Prostate gland (tissue), 2 donors: Measurements from ENCODE around the gene TAF9. TPM values are rescaled to one million over a fixed set of nuclear protein-coding genes. Genes with fewer than 3 reads are reported as not detected.
"Not testable (repeated sequence)": the region's sequence is repeated elsewhere in the genome, so short reads cannot be mapped to it uniquely, and the experiment has no call there.

Source experiments
- DNase-seq: peaks from one replicate; pipeline ENCODE4 v3.0.0-alpha.2; 2019; ENCODE audit warnings: low spot score
- H3K27ac ChIP-seq, 2 donors: fragments of 200-600 bp; sonication (generic); 2 replicates each; pipeline ENCODE4 v1.5.1; 2017 to 2019
- H3K27me3 ChIP-seq: fragments of 200-600 bp; sonication (generic); replicated peaks from 2 replicates; pipeline ENCODE4 v1.5.1; 2019; ENCODE audit not compliant: insufficient read depth
- H3K36me3 ChIP-seq, 2 donors: fragments of 200-600 bp; sonication (generic); 1 replicate in 1 of 2; 2 replicates in 1 of 2; pipeline versions ENCODE4 v1.5.1 to v1.8.1; 2017 to 2019
- H3K4me1 ChIP-seq: fragments of 200-600 bp; sonication (generic); replicated peaks from 2 replicates; pipeline ENCODE4 v1.5.1; 2019
- H3K4me3 ChIP-seq, 2 donors: fragments of 200-600 bp; sonication (generic); 2 replicates each; pipeline ENCODE4 v1.5.1; 2017 to 2019
- H3K9me3 ChIP-seq: fragments of 200-600 bp; sonication (generic); 2 replicates; pipeline ENCODE4 v1.5.1; 2017
- POLR2A ChIP-seq: fragments of 450-650 bp; IDR thresholded peaks from one replicate; pipeline ENCODE4 v1.6.1; 2016; ENCODE audit warnings: antibody characterized with exemption, mild to moderate bottlenecking
- POLR2AphosphoS5 ChIP-seq: sonication (generic); formaldehyde crosslinking; IDR thresholded peaks from one replicate; pipeline ENCODE4 v1.6.1; 2017; ENCODE audit warnings: antibody characterized with exemption
- WGBS: methylation state at CpG from one replicate; pipeline ENCODE4 v1.1.5; 2018; 5-methylcytosine and 5-hydroxymethylcytosine counted together
- intact Hi-C: fragments of 100-400 bp; cut with DNase I; formaldehyde crosslinking; loops from one replicate; pipeline ENCODE4 v1.14.2; 2022
- total RNA-seq, 2 donors: library from RNA; depleted of rRNA; stranded (reverse); fragments of >200 nt; gene quantifications; one replicate each; pipeline ENCODE4 v1.1.0, GENCODE V29; 2016
- TF ChIP-seq, protein P1 (sequence below), 4 experiments: fragments of 200-600 bp in 2 of 4; fragments of 450-650 bp in 2 of 4; sonication (generic) in 2 of 4; IDR thresholded peaks; 1 replicate in 3 of 4; 2 replicates in 1 of 4; pipeline ENCODE4 v1.5.1; 2016 to 2019; ENCODE audit warnings: antibody characterized with exemption in 4 of 4, mild to moderate bottlenecking in 2 of 4, moderate library complexity in 2 of 4

TAF9 gene
- total RNA-seq, 2 donors from 2014 or later, result 32.2 to 50.1 TPM

DNA sequence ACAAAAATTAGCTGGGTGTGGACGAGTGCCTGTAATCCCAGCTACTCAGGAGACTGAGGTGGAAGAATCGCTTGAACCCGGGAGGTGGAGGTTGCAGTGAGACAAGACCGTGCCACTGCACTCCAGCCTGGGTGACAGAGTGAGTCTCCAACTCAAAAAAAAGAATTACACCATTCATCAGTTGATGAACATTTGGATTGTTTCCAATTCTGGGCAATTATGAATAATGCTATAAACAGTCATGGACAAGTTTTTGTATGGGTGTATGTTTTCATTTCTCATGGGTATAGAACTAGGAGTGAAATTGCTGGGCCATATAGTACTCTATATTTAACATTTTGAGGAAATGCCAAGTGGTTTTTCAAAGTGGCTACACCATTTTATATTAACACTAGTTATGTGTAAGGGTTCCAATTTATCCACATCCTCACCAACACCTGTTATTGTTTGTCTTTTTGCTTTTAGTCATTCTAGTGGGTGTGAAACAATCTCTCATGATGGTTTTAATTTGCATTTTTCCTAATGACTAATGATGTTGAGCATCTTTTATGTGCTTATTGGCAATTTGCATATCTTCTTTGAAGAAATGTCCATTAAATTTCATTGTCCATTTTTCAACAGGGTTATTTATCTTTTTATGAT is 27.7 kb downstream of the TAF9 start:
- Histone ChIP-seq H3K9me3 (no peaks in the 10 kb centered on the region), H3K36me3 (no peaks in the 10 kb centered on the region), H3K27me3 (no peaks in the 10 kb centered on the region), H3K4me3 (no peak overlapping the region), H3K4me1 (no peaks in the 10 kb centered on the region), H3K27ac (no peak overlapping the region)
- TF ChIP-seq POLR2A, result no peak
- no peak for TF ChIP-seq POLR2AphosphoS5
- TF ChIP-seq, protein P1, sequence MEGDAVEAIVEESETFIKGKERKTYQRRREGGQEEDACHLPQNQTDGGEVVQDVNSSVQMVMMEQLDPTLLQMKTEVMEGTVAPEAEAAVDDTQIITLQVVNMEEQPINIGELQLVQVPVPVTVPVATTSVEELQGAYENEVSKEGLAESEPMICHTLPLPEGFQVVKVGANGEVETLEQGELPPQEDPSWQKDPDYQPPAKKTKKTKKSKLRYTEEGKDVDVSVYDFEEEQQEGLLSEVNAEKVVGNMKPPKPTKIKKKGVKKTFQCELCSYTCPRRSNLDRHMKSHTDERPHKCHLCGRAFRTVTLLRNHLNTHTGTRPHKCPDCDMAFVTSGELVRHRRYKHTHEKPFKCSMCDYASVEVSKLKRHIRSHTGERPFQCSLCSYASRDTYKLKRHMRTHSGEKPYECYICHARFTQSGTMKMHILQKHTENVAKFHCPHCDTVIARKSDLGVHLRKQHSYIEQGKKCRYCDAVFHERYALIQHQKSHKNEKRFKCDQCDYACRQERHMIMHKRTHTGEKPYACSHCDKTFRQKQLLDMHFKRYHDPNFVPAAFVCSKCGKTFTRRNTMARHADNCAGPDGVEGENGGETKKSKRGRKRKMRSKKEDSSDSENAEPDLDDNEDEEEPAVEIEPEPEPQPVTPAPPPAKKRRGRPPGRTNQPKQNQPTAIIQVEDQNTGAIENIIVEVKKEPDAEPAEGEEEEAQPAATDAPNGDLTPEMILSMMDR (IDR thresholded peaks at IDR 0.05), result no peak
- WGBS, result 88% methylated on average over 4 of the region's 4 CpGs
- intact Hi-C loops, result no loop called here
- DNase-seq, result no peak

DNA sequence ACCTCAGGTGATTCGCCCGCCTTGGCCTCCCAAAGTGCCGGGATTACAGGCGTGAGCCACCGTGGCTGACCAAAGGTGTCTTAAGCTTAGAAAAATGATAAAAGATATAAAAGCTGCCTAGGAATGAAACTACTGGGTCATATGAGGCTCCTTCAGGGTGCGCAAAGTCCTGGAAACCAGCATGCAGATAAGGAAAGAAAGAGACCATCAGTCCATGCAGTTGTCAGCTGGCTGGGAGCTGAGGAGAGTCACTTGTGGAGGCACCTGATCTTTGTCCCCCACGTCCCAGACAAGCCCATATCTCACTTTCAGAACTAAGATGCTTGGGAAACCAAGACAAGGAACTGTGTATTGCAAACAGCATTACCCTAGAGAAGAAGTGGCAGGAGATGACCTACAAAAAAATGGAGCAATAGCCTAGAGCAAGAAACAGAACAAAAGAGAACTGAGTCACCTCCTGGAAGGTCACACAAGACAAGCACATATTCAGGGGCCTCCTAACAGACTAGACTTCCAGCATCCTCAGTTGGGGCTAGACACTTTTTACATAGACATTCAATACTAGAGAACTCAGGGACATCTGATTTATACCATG is 33.9 kb downstream of the TAF9 start:
- H3K36me3 ChIP-seq, result no peaks in the 10 kb centered on the region
- no peak for TF ChIP-seq POLR2AphosphoS5
- no peak for TF ChIP-seq POLR2A
- TF ChIP-seq, protein P1 (IDR thresholded peaks at IDR 0.05), result no peak
- intact Hi-C loops, result no loop called here

GRCh38 chr5:69334793-69335268 is 34.5 kb downstream of the TAF9 start:
- no peaks in the 10 kb centered on the region for H3K27me3 ChIP-seq
- DNase-seq, result peak; percentile 85
- no peak overlapping the region for H3K4me3 ChIP-seq
- H3K36me3 ChIP-seq, result no peaks in the 10 kb centered on the region
- intact Hi-C loops, result loop anchor here (5.0 kb wide), 2 partner anchors 103 to 243 kb away; partner anchors contain the start of genes CDK7 and SLC30A5
- H3K27ac ChIP-seq, result peak overlapping the region; percentile 51 to 52
- 11% methylated on average over 18 of the region's 18 CpGs for WGBS
- TF ChIP-seq, protein P1 (IDR thresholded peaks at IDR 0.05), result peak; percentile 47 to 82 (median 76)
- TF ChIP-seq POLR2A (no peak), POLR2AphosphoS5 (peak; percentile 70)
- H3K4me1 ChIP-seq, result no peaks in the 10 kb centered on the region
- H3K9me3 ChIP-seq, result no peaks in the 10 kb centered on the region

More for the DNA sequence above, 33.9 kb downstream of the TAF9 start:
- no peak for DNase-seq
- Histone ChIP-seq H3K4me3 (no peak overlapping the region), H3K27me3 (no peaks in the 10 kb centered on the region), H3K4me1 (no peaks in the 10 kb centered on the region), H3K27ac (no peak overlapping the region), H3K9me3 (no peaks in the 10 kb centered on the region)
- 89% methylated on average over 7 of the region's 7 CpGs for WGBS

- H3K27ac ChIP-seq, result peak overlapping the region in 1 of 2 donors; percentile 85
- intact Hi-C loops, result loop anchor here (2.0 to 5.0 kb wide), 3 partner anchors 101 to 291 kb away; partner anchors contain the start of genes CDK7 and SLC30A5
- DNase-seq, H3K9me3 ChIP-seq, H3K4me3 ChIP-seq, H3K4me1 ChIP-seq, H3K36me3 ChIP-seq, H3K27me3 ChIP-seq: not testable (repeated sequence)
- 98% methylated on average over 24 of the region's 25 CpGs for WGBS
These were observed 35.5 kb downstream of the TAF9 start for GRCh38 chr5:69333668-69334315.
